Measurements from ENCODE around the gene ARMC12. TPM values are rescaled to one million over a fixed set of nuclear protein-coding genes. Genes with fewer than 3 reads are reported as not detected.

The ARMC12 gene
- total and polyA plus RNA-seq, 10 of the 15 experiments (the other 5 are each of a cell fraction or from before 2014, with no cell fraction given): 0.10 to 1.6 (median 0.62) TPM

GRCh38 chr6:35698858-35699257 is 38.0 kb upstream of the ARMC12 start:
- in situ Hi-C loops (cut with MboI) (no loop called here), intact Hi-C loops (cut with micrococcal nuclease; ENCODE audit: unreplicated experiment) (no loop called here)
- SMC1A ChIA-PET (ENCODE audit: uncharacterized antibody, unreplicated experiment): interaction anchor here (1.5 kb wide), 1 partner anchor 18 kb away, joined by 4 read pairs; no protein-coding TSS in a partner anchor
- no peak overlapping the region for H2AFZ ChIP-seq (ENCODE audit: control insufficient read depth, low read depth, low read length)
- no peaks in the 10 kb centered on the region for H4K20me1 ChIP-seq (ENCODE audit: control insufficient read depth, insufficient read depth)
- RAD21 ChIA-PET (ENCODE audit: unreplicated experiment): interaction anchor here (0.6 kb wide), 1 partner anchor 430 kb away, joined by 3 read pairs; no protein-coding TSS in a partner anchor
- H3K4me1 ChIP-seq (ENCODE audit: control insufficient read depth, insufficient read depth, low read length): no peaks in the 10 kb centered on the region
- no peak for FAIRE-seq
- H3K4me3 ChIP-seq: no peak overlapping the region
- peaks cover 5% of the 10 kb centered on the region; the same call in 2 of the 3 replicates for H3K9me3 ChIP-seq (replicated peaks; ENCODE audit: control insufficient read depth, insufficient read depth, low read length)
- H3K4me2 ChIP-seq (ENCODE audit: control insufficient read depth, insufficient read depth): no peak overlapping the region
- no peak overlapping the region for H3K27ac ChIP-seq (ENCODE audit: control insufficient read depth, insufficient read depth)
- H3K27me3 ChIP-seq (replicated peaks in 1 of 2; ENCODE audit: control insufficient read depth in 2 of 2, insufficient read depth in 2 of 2, low read length in 1 of 2): no peaks in the 10 kb centered on the region
- no peaks in the 10 kb centered on the region for H3K79me2 ChIP-seq (ENCODE audit: control insufficient read depth, insufficient read depth, low read length)
- no peaks in the 10 kb centered on the region for H3K36me3 ChIP-seq (ENCODE audit: control insufficient read depth in 2 of 2, insufficient read depth in 2 of 2, low read length in 1 of 2)
- no peak for TF ChIP-seq SMARCA5 (IDR thresholded peaks at IDR 0.05)
- TF ChIP-seq NFYB (IDR thresholded peaks at IDR 0.05; ENCODE audit: insufficient read depth, low read depth, low read length): no peak
- no peak for TF ChIP-seq FOXK2 (IDR thresholded peaks at IDR 0.05)
- TF ChIP-seq SMAD1 (IDR thresholded peaks at IDR 0.05; ENCODE audit: low read depth, partially characterized antibody): no peak
- no peak for TF ChIP-seq CBX3 (IDR thresholded peaks at IDR 0.05; ENCODE audit: borderline replicate concordance, low read depth)
- TF ChIP-seq PAX5 (IDR thresholded peaks at IDR 0.05; ENCODE audit: borderline replicate concordance, low read depth, low read length): no peak
- TF ChIP-seq SIX5 (IDR thresholded peaks at IDR 0.05; ENCODE audit: low read depth, low read length, severe bottlenecking): no peak
- no peak for TF ChIP-seq SKIL (IDR thresholded peaks at IDR 0.05; ENCODE audit: low read depth, poor library complexity, severe bottlenecking)
- TF ChIP-seq SIN3A (IDR thresholded peaks at IDR 0.05; ENCODE audit: low read depth, low read length): no peak
- no peak for TF ChIP-seq ATF7 (IDR thresholded peaks at IDR 0.05; ENCODE audit: low read depth)
- no peak for TF ChIP-seq DPF2 (IDR thresholded peaks at IDR 0.05)
- no peak for TF ChIP-seq CHD4 (IDR thresholded peaks at IDR 0.05)
- POLR2A ChIA-PET: no interaction called here
- ATAC-seq: no peak
- no peak for DNase-seq (ENCODE audit: low read depth, low spot score)
- no peak overlapping the region for H3K9ac ChIP-seq (ENCODE audit: control insufficient read depth, insufficient read depth, low read length)
- no TSS peak for BruUV-seq (replicated peaks)
- WGBS (ENCODE audit: insufficient coverage, insufficient replicate concordance, low lambda C conversion rate, missing lambda C conversion rate): 36% methylated on average over 3 of the region's 3 CpGs
- CTCF ChIA-PET: interaction anchor here (1.0 kb wide), 1 partner anchor 38 kb away, joined by 3 read pairs; the partner anchor contains the start of gene ARMC12

Data from GM12878 (cell line).